B cell (primary cell): ENCODE results near the gene ARRB2. TPM values are rescaled to one million over a fixed set of nuclear protein-coding genes. Genes with fewer than 3 reads are reported as not detected.

Source experiments
- ATAC-seq: fragments of 200-7000 bp; cut with Tn5 transposase; one replicate; pipeline ENCODE4 v1.10.0; 2021; ENCODE audit warnings: low read depth, mild to moderate bottlenecking, moderate number of reproducible peaks, moderate library complexity
- CTCF ChIA-PET: fragments of 350-600 bp; sonication (Branson Sonifier 250); formaldehyde crosslinking; loops from one replicate; lab custom pipeline; 2021; ENCODE audit warnings: antibody characterized with exemption, inconsistent platforms; lab: Charles Lee
- POLR2A ChIA-PET: fragments of 350-600 bp; sonication (Branson Sonifier 250); formaldehyde crosslinking; loops from one replicate; lab custom pipeline; 2021; ENCODE audit warnings: antibody characterized with exemption; lab: Charles Lee
- DNase-seq: peaks from one replicate; pipeline ENCODE4 v3.0.0; 2013
- H2AFZ ChIP-seq: 2 replicates; pipeline ENCODE4 v1.6.1; 2012; ENCODE audit warnings: mild to moderate bottlenecking, low read depth, low read length; ENCODE audit not compliant: insufficient read depth, poor library complexity, severe bottlenecking
- H3K27ac ChIP-seq, 2 donors: 1 replicate in 1 of 2; 2 replicates in 1 of 2; pipeline ENCODE4 v1.5.1; 2012 to 2013; ENCODE audit warnings: low read length in 2 of 2, mild to moderate bottlenecking in 2 of 2, moderate library complexity in 1 of 2
- H3K27me3 ChIP-seq, 4 experiments: fragments of 200-600 bp in 1 of 4; sonication (generic) in 1 of 4; replicated peaks in 1 of 4; 1 replicate in 2 of 4; 2 replicates in 2 of 4; pipeline versions ENCODE4 v1.6.1 to v1.7.0; 2013 to 2016; ENCODE audit warnings: low read length in 3 of 4, mild to moderate bottlenecking in 2 of 4, mixed read lengths in 1 of 4, moderate library complexity in 1 of 4; ENCODE audit not compliant: insufficient read depth in 4 of 4, control insufficient read depth in 3 of 4; ENCODE audit errors: control extremely low read depth in 1 of 4
- H3K36me3 ChIP-seq, 2 experiments: replicated peaks in 1 of 2; 1 replicate in 1 of 2; 2 replicates in 1 of 2; pipeline versions ENCODE4 v1.6.1 to v1.7.1; 2013; ENCODE audit warnings: low read length in 1 of 2; ENCODE audit not compliant: insufficient read depth in 2 of 2, control insufficient read depth in 1 of 2; ENCODE audit errors: control extremely low read depth in 1 of 2, extremely low read depth in 1 of 2
- H3K4me1 ChIP-seq, 2 donors: fragments of 200-600 bp in 1 of 2; sonication (generic) in 1 of 2; 1 replicate in 1 of 2; 2 replicates in 1 of 2; pipeline versions ENCODE4 v1.5.1 to v1.6.1; 2013 to 2017; ENCODE audit warnings: low read length in 2 of 2; ENCODE audit not compliant: control insufficient read depth in 2 of 2, insufficient read depth in 2 of 2
- H3K4me2 ChIP-seq: replicated peaks from 2 replicates; pipeline ENCODE3; 2012; ENCODE audit warnings: mild to moderate bottlenecking, low read depth, low read length; ENCODE audit not compliant: poor library complexity, severe bottlenecking
- H3K4me3 ChIP-seq, 5 experiments: fragments of 200-600 bp in 1 of 5; sonication (generic) in 1 of 5; 1 replicate in 3 of 5; 2 replicates in 2 of 5; pipeline versions ENCODE4 v1.5.1 to v1.7.0; 2011 to 2016; ENCODE audit warnings: low read length in 4 of 5, mild to moderate bottlenecking in 4 of 5, low read depth in 2 of 5, control low read depth in 1 of 5, moderate library complexity in 1 of 5; ENCODE audit not compliant: insufficient read depth in 1 of 5; ENCODE audit errors: control extremely low read depth in 1 of 5, extremely low read depth in 1 of 5
- H3K79me2 ChIP-seq: fragments of 200-600 bp; sonication (generic); one replicate; pipeline ENCODE4 v1.6.0; 2016; ENCODE audit warnings: low read length; ENCODE audit not compliant: control insufficient read depth, insufficient read depth
- H3K9ac ChIP-seq: fragments of 200-600 bp; sonication (generic); 2 replicates; pipeline ENCODE4 v1.6.1; 2017; ENCODE audit warnings: mild to moderate bottlenecking, low read length, moderate library complexity
- H3K9me3 ChIP-seq, 3 donors: one replicate each; pipeline versions ENCODE4 v1.6.1 to v1.7.1; 2013; ENCODE audit warnings: low read length in 2 of 3; ENCODE audit not compliant: control insufficient read depth in 2 of 3, insufficient read depth in 1 of 3; ENCODE audit errors: control extremely low read depth in 1 of 3
- H4K20me1 ChIP-seq: 2 replicates; pipeline ENCODE4 v1.6.0; 2012; ENCODE audit warnings: mild to moderate bottlenecking, low read length; ENCODE audit not compliant: insufficient read depth, control insufficient read depth, poor library complexity, severe bottlenecking
- H3K27ac Mint-ChIP-seq: one replicate; pipeline ENCODE4 v1.8.0; 2021; ENCODE audit warnings: mixed read lengths
- H3K27me3 Mint-ChIP-seq: one replicate; pipeline ENCODE4 v1.8.0; 2021; ENCODE audit warnings: mixed read lengths
- H3K4me1 Mint-ChIP-seq: one replicate; pipeline ENCODE4 v1.8.0; 2021; ENCODE audit warnings: mixed read lengths
- H3K4me3 Mint-ChIP-seq: one replicate; pipeline ENCODE4 v1.8.0; 2021; ENCODE audit warnings: mixed read lengths
- H3K9me3 Mint-ChIP-seq: one replicate; pipeline ENCODE4 v1.8.0; 2022; ENCODE audit warnings: mixed read lengths; ENCODE audit not compliant: insufficient read depth
- EZH2 ChIP-seq: IDR thresholded peaks from 2 replicates; pipeline ENCODE4 v1.6.1; 2012; ENCODE audit warnings: borderline replicate concordance, low read depth, mild to moderate bottlenecking, moderate library complexity, low read length; ENCODE audit not compliant: insufficient read depth, poor library complexity, severe bottlenecking
- WGBS: methylation state at CpG from one replicate; pipeline ENCODE4 v1.1.5; 2013; ENCODE audit warnings: missing lambda C conversion rate; ENCODE audit not compliant: insufficient coverage; 5-methylcytosine and 5-hydroxymethylcytosine counted together
- intact Hi-C: fragments of 100-400 bp; cut with micrococcal nuclease; formaldehyde crosslinking; loops from one replicate; pipeline ENCODE4 v1.10.0; 2022
- polyA plus RNA-seq: library from polyadenylated mRNA; depleted of rRNA; stranded (reverse); fragments of >200 nt; gene quantifications from 2 replicates; pipeline ENCODE4 v1.2.3, GENCODE V29; 2012
- total RNA-seq, 2 donors: library from RNA; stranded (reverse); fragments of 120-200 nt in 1 of 2; gene quantifications; 1 replicate in 1 of 2; 2 replicates in 1 of 2; pipeline versions ENCODE4 v1.2.3 to v1.2.4, GENCODE V29; 2013 to 2022
- TF ChIP-seq, protein P1 (sequence below): fragments of 200-600 bp; IDR thresholded peaks from one replicate; pipeline ENCODE4 v1.8.0; 2022; ENCODE audit warnings: antibody characterized with exemption, mild to moderate bottlenecking

ARRB2 gene
- total and polyA plus RNA-seq, 2 donors (not counting 1 experiment from before 2014, with no cell fraction given), result 111 to 164 TPM

DNA sequence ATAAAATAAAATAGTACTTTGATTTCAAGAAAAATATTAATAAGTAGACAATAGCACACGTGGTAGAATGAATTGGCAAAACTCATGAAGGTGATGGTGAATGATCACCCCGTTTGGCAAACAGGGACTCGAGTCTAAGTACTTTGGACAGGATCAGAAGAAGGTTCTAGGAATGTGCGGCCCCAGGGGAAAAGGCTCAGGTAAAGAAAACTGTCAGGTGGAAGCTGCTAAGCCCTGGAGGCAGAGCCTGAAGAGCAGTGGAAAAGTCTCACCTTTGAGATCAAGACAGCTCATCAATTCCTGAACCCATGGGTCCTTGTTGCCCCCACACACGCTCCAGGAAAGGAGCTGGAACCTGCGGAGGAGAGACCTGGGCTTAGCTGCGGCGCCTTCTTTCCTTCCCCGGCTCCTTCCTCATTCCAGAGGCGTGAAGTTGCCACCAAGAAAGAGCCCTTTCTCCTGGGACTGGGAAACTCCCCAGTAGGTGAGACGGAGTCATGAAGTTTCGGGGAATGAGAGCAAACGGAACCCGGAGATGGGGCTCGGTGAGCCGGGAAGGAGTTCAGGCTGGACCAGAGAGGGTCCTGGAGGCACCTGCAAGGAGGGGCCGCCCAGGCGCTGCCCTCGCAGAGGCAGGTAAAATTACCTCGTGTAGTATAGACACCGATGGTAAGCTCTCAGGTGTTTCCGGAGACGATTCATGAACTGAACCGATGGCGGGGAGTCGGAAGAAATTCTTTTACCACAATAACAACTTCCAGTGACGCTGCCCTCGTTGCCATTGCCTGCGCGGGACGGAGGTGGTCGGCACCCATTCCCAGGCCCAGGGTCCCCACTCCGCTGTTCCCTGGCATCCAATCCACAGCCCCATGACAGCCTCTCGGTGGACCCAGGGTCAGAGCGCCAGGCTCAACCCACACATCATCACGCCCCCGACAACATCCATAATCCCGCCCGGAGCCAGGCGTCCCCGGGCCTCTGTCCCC lies 28.0 kb downstream of the ARRB2 start:
- H3K9me3 ChIP-seq, result no peaks in the 10 kb centered on the region
- peak overlapping the region; percentile 77 for H2AFZ ChIP-seq
- ATAC-seq (peak; percentile 22), DNase-seq (peak; percentile 74)
- H3K27me3 Mint-ChIP-seq, result no peaks in the 10 kb centered on the region
- H3K9ac ChIP-seq, result peak overlapping the region; percentile 76
- 11% methylated on average over 38 of the region's 41 CpGs for WGBS
- H3K9me3 Mint-ChIP-seq, result no peaks in the 10 kb centered on the region
- H3K4me1 ChIP-seq, result peaks cover 31 to 41% of the 10 kb centered on the region in 2 donors
- intact Hi-C loops, result loop anchor here (1.0 to 2.0 kb wide), 2 partner anchors 7 to 28 kb away; partner anchors contain the start of genes ARRB2 and MED11
- peak overlapping the region; percentile 97 for H3K4me2 ChIP-seq
- H4K20me1 ChIP-seq, result peaks cover 3% of the 10 kb centered on the region
- CTCF ChIA-PET, result interaction anchor here (0.7 to 1.0 kb wide), 2 partner anchors 30 to 52 kb away, joined by 3 to 5 read pairs; no protein-coding TSS in a partner anchor
- no peaks in the 10 kb centered on the region for H3K36me3 ChIP-seq
- peaks cover 6% of the 10 kb centered on the region for H3K79me2 ChIP-seq
- H3K27ac ChIP-seq, result peak overlapping the region; percentile 50 to 74
- no peak for TF ChIP-seq EZH2
- TF ChIP-seq, protein P1, sequence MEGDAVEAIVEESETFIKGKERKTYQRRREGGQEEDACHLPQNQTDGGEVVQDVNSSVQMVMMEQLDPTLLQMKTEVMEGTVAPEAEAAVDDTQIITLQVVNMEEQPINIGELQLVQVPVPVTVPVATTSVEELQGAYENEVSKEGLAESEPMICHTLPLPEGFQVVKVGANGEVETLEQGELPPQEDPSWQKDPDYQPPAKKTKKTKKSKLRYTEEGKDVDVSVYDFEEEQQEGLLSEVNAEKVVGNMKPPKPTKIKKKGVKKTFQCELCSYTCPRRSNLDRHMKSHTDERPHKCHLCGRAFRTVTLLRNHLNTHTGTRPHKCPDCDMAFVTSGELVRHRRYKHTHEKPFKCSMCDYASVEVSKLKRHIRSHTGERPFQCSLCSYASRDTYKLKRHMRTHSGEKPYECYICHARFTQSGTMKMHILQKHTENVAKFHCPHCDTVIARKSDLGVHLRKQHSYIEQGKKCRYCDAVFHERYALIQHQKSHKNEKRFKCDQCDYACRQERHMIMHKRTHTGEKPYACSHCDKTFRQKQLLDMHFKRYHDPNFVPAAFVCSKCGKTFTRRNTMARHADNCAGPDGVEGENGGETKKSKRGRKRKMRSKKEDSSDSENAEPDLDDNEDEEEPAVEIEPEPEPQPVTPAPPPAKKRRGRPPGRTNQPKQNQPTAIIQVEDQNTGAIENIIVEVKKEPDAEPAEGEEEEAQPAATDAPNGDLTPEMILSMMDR, result no peak
- H3K4me3 Mint-ChIP-seq, result peak overlapping the region; percentile 93
- POLR2A ChIA-PET, result interaction anchor here (0.5 to 1.0 kb wide), 2 partner anchors 10 to 29 kb away, joined by 3 to 4 read pairs; no protein-coding TSS in a partner anchor
- H3K27ac Mint-ChIP-seq, result peak overlapping the region; percentile 94
- peaks cover 0 to 26% (median 6%) of the 10 kb centered on the region in 4 experiments for H3K27me3 ChIP-seq
- peaks cover 42% of the 10 kb centered on the region for H3K4me1 Mint-ChIP-seq
- peak overlapping the region; percentile 38 to 82 (median 70) for H3K4me3 ChIP-seq
